GM18867 (cell line): ENCODE measurements around the gene HCST.
"Not testable (repeated sequence)": the region's sequence is repeated elsewhere in the genome, so short reads cannot be mapped to it uniquely, and the experiment has no call there.

ENCODE experiments used
- ATAC-seq: cut with Tn5 transposase; IDR thresholded peaks from one replicate; pipeline ENCODE4 v1.9.1; 2021; ENCODE audit warnings: mild to moderate bottlenecking, moderate library complexity; ENCODE audit not compliant: unreplicated experiment

The HCST gene

GRCh38 chr19:35901854-35902661, at the start of gene HCST:
Gene HCST, plus strand, starts transcription at chr19:35902529. Its CDS starts 65 bp downstream, at chr19:35902594.
- no peak for ATAC-seq

DNA sequence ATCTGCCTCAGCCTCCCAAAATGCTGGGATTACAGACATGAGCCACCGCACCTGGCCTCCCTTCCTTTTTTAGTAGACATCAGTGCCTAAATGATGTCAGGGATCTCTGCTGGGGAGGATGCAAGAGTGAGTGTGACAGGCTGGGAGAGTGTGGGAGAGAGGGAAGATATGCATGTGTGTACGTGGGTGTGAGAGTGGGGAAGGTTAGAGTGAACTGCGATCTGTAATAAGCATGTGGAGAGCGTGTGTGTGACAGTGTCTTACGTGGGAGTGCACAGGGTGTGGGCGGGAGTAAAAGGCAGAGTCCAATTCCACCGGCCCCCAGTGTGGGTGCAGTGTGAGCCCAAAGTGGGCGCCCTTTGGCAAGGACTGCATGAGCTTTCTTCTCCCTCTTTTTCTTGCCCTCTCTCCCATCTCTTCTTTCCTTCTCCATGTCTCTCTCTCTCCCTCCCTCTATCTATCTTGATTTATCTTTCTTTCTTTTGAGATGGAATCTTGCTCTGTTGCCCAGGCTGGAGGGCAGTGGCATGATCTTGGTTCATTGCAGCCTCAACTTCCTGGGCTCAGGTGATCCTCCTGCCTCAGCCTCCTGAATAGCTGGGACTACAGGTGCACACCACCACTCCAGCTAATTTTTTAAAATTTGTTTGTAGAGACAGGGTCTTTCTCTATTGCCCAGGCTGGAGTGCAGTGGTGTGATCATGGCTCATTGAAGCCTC, 49.1 kb upstream of the HCST start:
- no peak for ATAC-seq

GRCh38 chr19:35856546-35857149, 45.7 kb upstream of the HCST start, which contains the start of gene KIRREL2:
Gene KIRREL2, plus strand, starts transcription at chr19:35856911. Its CDS starts 209 bp downstream, at chr19:35857120.
- ATAC-seq = no peak

- ATAC-seq = no peak
These were observed 44.0 kb upstream of the HCST start for GRCh38 chr19:35858311-35858710.

GRCh38 chr19:35859414-35859813, 42.9 kb upstream of the HCST start:
- ATAC-seq = no peak

- no peak for ATAC-seq
These were observed 41.9 kb upstream of the HCST start for GRCh38 chr19:35860436-35860817.

DNA sequence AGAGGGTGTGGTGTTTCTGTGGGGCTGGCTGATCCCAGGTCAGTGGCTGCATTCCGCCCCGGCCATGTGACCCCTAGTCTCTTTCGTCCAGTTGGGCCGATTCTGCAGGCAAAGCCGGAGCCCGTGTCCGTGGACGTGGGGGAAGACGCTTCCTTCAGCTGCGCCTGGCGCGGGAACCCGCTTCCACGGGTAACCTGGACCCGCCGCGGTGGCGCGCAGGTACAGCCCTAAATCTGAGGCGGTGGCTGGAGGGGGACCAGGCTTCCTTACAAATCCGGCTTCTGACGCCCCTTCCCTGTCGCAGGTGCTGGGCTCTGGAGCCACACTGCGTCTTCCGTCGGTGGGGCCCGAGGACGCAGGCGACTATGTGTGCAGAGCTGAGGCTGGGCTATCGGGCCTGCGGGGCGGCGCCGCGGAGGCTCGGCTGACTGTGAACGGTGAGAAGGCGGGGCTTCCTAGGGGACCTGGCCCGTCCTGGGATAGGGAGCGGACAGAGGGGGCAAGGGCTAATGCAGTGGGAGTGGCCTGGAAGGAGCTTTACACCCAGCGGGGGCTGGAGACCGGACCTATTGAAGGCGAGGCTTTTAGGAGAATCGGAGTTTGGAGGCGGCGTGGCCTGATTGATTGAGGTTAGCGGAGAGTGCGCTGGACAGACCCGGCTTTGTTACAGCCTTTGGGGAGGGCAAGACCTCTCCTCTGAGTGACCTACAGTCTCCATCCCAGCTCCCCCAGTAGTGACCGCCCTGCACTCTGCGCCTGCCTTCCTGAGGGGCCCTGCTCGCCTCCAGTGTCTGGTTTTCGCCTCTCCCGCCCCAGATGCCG, 41.3 kb upstream of the HCST start:
- no peak for ATAC-seq

DNA sequence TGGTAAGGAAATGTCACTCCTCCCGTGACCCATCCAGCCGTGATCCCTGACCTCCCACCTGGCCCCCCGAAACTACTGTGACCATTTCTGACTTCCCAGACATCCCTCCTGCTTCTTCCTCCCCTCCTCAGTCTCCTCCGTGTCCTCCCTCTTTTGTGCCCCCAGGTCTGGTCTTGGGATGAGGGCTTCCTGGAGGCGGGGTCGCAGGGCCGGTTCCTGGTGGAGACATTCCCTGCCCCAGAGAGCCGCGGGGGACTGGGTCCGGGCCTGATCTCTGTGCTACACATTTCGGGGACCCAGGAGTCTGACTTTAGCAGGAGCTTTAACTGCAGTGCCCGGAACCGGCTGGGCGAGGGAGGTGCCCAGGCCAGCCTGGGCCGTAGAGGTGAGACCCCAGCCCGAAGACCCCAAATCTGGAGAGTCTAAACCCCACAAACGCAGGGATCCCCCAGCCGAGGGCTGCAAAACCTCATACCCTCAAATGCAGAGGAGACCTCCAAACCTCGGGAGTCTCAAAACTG, 40.6 kb upstream of the HCST start:
- ATAC-seq = no peak

- no peak for ATAC-seq
These were observed 39.8 kb upstream of the HCST start for GRCh38 chr19:35862528-35862927.

DNA sequence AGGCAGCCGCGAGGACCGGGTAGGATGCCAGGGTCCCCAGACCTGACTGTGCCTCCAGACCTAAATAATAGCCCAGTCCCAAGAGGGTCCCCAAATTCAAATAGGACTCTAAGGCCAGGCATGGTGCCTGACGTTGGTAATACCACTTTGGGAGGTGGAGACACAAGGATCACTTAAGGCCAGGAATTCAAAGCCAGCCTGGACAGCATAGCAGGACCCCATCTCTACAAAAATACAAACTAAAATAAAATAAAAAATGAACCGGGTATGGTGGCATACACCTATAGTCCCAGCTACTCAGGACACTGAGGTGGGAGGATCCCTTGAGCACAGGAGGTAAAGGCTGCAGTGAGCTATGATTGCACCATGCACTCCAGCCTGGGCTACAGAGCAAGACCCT, 39.3 kb upstream of the HCST start:
- ATAC-seq = no peak

DNA sequence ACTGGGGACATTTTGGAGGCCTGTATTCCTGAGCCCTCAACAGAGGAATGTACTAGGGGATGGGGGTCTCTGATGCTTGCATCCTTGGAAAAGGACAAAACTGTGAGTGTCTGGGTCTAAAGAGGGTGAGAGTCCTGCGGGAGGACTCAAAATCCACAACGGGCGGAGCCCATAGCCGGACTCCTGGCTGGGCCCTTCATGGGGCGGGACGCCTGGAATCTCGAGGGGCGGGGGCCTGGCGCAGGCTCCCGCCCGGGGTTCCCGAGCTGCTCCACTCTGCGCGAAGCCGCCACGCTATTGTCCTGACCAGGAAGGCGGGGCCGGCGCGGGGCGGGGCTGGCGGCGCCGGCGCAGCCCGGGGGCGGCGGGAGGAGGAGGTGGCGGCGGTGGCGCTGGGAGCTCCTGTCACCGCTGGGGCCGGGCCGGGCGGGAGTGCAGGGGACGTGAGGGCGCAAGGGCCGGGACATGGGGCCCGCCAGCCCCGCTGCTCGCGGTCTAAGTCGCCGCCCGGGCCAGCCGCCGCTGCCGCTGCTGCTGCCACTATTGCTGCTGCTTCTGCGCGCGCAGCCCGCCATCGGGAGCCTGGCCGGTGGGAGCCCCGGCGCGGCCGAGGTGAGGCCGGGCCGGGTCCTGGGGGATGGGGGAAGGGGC, 34.0 kb upstream of the HCST start, which contains the start of gene APLP1:
TSS of gene APLP1 (plus strand) at position 403 of the 651 bp plus-strand sequence. CDS start at position 466, 63 bp downstream.
- ATAC-seq = peak; percentile 53

DNA sequence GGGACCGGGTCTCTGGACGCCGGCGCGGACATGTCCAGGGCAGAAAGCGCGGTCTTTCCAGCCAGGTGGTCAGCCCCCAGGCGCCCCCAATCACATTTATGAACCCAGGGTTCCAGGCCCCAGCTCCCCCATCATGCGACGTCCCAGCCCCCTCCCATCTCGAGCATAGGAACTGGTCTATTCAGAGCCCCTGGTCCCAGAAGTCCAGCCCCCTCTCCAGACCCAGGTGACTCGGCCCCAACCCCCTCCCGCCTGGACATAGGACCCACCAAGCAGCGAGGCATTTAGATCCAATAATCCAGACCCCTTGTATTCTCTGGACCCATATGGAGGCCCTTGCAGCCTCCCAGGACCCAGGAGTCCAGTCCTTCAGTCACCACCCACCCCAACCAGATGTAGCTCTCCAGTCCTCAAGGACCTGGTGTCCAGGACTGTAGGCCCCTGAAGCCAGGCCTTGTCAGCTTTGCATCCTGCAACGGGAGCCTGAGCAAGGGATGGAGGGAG, 33.5 kb upstream of the HCST start:
- ATAC-seq = no peak

GRCh38 chr19:35869327-35870123, 32.8 kb upstream of the HCST start:
- ATAC-seq = no peak

- ATAC-seq = not testable (repeated sequence)
These were observed 32.1 kb upstream of the HCST start for GRCh38 chr19:35870124-35870736.

DNA sequence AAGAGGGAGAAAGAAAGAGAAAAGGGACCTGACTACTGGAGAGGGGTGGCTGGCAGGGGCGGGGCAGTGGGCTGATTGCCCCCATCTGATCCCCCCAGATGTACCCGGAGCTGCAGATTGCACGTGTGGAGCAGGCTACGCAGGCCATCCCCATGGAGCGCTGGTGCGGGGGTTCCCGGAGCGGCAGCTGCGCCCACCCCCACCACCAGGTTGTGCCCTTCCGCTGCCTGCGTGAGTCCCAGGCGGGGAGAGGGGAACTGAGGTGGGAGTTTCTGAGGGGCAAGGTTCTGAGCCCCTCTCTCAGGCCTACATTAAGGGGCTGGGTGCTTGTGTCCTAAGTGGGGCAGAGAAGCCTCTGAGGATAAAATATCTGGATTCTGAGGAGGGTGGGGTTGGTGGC, 31.5 kb upstream of the HCST start:
- ATAC-seq = no peak

- no peak for ATAC-seq
These were observed 30.7 kb upstream of the HCST start for GRCh38 chr19:35871611-35872010.

- ATAC-seq = no peak
These were observed 30.1 kb upstream of the HCST start for GRCh38 chr19:35872180-35872579.

- ATAC-seq = no peak
These were observed 27.9 kb upstream of the HCST start for GRCh38 chr19:35874392-35874930.
